GM06990 (cell line): ENCODE data around the gene MIPEP.

Experiments used
- DNase-seq: peaks from one replicate; pipeline ENCODE4 v3.0.0-alpha.2; 2011; ENCODE audit not compliant: insufficient read length; ENCODE audit errors: extremely low read depth
- H3K27me3 ChIP-seq: replicated peaks from 2 replicates; pipeline ENCODE4 v1.6.0; 2011; ENCODE audit warnings: low read length; ENCODE audit not compliant: control insufficient read depth, insufficient read depth
- H3K36me3 ChIP-seq: 2 replicates; pipeline ENCODE4 v1.5.1; 2011; ENCODE audit warnings: low read length; ENCODE audit not compliant: control insufficient read depth, insufficient read depth
- H3K4me3 ChIP-seq: replicated peaks from 2 replicates; pipeline ENCODE4 v1.5.1; 2011; ENCODE audit warnings: low read depth, mild to moderate bottlenecking, control low read depth, low read length
- TF ChIP-seq, protein P1 (sequence below): IDR thresholded peaks from 2 replicates; pipeline ENCODE4 v1.5.1; 2011; ENCODE audit warnings: low read length, control low read depth, mild to moderate bottlenecking, inconsistent platforms; ENCODE audit not compliant: insufficient read depth, poor library complexity, severe bottlenecking

Gene MIPEP

DNA sequence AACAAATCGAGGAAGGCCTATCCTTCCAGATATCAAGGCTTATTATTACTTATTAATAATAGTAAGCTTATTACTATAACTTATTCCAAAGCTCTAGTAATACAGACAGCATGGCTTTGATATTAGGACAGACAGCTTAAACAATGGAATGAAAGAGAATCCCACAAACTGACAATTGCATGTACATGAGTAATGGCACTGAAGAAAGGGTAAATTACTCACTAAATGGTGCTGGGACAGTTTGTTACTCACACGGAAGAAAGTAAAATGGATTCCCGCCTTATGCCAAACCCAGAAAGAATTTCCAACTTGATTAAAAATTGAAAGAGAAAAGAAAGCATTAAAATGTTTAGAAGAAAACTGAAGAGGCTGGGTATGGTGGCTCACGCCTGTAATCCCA, 60.3 kb downstream of the MIPEP start:
- Histone ChIP-seq H3K36me3 (no peaks in the 10 kb centered on the region; the same call in 1 of the 2 replicates), H3K4me3 (no peak overlapping the region), H3K27me3 (no peaks in the 10 kb centered on the region)
- no peak for DNase-seq
- TF ChIP-seq, protein P1, sequence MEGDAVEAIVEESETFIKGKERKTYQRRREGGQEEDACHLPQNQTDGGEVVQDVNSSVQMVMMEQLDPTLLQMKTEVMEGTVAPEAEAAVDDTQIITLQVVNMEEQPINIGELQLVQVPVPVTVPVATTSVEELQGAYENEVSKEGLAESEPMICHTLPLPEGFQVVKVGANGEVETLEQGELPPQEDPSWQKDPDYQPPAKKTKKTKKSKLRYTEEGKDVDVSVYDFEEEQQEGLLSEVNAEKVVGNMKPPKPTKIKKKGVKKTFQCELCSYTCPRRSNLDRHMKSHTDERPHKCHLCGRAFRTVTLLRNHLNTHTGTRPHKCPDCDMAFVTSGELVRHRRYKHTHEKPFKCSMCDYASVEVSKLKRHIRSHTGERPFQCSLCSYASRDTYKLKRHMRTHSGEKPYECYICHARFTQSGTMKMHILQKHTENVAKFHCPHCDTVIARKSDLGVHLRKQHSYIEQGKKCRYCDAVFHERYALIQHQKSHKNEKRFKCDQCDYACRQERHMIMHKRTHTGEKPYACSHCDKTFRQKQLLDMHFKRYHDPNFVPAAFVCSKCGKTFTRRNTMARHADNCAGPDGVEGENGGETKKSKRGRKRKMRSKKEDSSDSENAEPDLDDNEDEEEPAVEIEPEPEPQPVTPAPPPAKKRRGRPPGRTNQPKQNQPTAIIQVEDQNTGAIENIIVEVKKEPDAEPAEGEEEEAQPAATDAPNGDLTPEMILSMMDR, result no peak

DNA sequence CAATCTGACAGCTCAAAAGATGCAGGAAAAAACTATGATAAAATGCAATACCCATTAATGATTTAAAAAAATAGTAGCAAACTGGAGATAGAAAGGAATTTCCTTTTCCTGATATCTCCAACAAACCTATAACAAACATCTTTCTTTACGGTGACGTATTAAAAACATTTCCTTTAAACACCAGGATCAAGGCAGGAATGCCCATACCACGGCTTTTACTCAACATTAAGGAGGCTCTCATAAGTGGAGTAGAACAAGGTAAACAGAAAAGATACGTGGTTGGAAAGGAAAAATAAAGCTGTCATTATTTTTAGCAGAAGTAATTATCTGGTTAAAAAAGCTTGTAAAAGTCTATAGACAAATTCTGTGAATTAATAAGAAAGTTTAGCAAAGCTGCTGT, 61.1 kb downstream of the MIPEP start:
- TF ChIP-seq, protein P1, result no peak
- no peak overlapping the region for H3K4me3 ChIP-seq
- H3K27me3 ChIP-seq, result no peaks in the 10 kb centered on the region
- no peak for DNase-seq
- H3K36me3 ChIP-seq, result no peaks in the 10 kb centered on the region; the same call in 1 of the 2 replicates

DNA sequence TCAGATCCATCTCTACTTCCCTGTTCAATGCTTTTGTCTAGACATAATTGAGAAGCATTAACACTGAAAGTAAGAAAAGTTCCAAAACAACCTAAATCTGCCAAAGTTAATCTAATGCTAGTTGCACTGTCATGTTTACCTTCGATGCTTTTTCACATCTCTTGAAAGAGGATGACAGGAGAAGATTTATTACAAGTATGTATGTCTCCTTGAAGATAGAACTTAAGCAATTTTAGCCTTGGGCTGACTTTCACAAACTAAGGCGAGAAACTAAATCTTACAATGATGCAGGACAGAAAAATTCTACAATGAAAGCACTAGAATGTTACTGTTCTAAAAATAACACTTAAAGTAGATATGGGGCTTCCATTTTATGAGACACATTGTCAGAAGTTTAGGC, 64.0 kb downstream of the MIPEP start:
- no peak overlapping the region for H3K4me3 ChIP-seq
- no peaks in the 10 kb centered on the region; the same call in 1 of the 2 replicates for H3K36me3 ChIP-seq
- DNase-seq, result no peak
- no peaks in the 10 kb centered on the region for H3K27me3 ChIP-seq
- TF ChIP-seq, protein P1, result no peak

DNA sequence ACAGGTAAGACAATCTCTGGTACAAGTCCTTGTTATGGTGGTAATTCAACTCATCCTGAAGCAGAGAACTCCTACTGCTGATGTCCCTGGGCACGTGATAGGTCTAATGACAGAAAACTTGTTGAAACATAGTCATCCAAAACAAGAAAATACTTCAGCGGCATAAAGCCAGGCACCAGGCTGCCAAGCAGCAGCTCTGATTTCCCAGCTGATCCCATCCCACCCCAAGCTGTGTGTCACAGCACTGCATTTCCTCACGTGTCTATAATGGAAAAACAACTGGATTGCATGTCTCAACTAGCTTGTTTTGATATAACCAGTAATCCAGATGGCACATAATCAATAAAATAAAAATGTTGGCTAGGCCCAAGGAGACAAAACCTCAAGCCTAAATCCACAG, 64.8 kb downstream of the MIPEP start:
- Histone ChIP-seq H3K27me3 (no peaks in the 10 kb centered on the region), H3K36me3 (no peaks in the 10 kb centered on the region; the same call in 1 of the 2 replicates), H3K4me3 (no peak overlapping the region)
- DNase-seq, result no peak
- TF ChIP-seq, protein P1, result no peak

DNA sequence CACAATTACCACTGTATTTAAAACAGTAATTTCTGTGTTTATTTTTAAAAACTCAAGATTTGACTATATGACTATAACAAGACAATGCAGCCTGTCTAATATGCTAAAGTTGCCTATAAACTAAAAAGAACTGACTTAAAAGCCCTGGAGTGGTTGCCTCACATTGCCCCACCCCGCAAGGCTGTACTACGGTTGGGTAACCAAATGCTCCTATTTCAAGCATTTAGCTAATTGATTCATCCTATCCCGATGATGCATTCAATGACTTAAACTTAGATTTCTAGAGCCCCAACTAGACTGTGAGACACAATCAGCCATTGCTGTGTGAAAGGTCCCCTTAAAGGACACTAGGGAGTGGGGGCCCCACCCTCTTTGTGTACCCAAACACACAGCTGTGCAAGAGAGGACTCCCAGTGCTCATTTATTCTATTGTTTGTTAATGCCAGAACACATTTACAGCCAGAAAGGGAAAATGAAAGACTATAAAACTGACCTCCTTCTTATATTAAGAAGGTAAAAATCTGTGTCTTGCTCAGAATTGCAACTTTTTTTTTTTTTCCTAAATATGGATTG, 66.9 kb downstream of the MIPEP start:
- no peak for DNase-seq
- TF ChIP-seq, protein P1, result no peak
- H3K27me3 ChIP-seq, result no peaks in the 10 kb centered on the region
- H3K36me3 ChIP-seq, result no peaks in the 10 kb centered on the region; the same call in 1 of the 2 replicates
- no peak overlapping the region for H3K4me3 ChIP-seq

DNA sequence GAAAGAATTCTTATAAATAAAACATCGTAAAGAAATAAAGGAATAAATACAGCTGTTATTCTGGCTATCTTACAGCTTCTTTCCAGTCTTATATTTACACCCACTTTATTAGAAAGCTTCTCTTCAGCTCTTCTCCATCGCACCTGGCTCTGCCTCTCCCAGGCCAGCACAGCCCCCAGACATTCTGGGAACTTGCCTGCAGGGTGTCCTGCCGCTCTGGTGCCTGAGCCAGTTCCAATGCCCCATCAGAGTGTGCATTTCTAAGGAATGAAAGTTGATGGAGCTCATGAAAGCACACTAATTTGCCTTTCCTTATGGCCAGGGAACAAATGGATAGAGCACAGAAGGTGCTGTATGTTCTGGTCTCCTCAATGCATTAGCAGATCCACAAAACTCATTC, 68.7 kb downstream of the MIPEP start:
- Histone ChIP-seq H3K36me3 (no peaks in the 10 kb centered on the region; the same call in 1 of the 2 replicates), H3K27me3 (no peaks in the 10 kb centered on the region), H3K4me3 (no peak overlapping the region)
- no peak for DNase-seq
- TF ChIP-seq, protein P1, result no peak
